ENCODE data around the gene RERE. TPM values are rescaled to one million over a fixed set of nuclear protein-coding genes. Genes with fewer than 3 reads are reported as not detected.

Gene RERE
- total RNA-seq, 1 donor, result 55.0 TPM

- Histone ChIP-seq H3K79me2 (ENCODE audit: insufficient read depth, low read length) (peaks cover 19% of the 10 kb centered on the region), H3K27me3 (ENCODE audit: insufficient read depth, low read length) (no peaks in the 10 kb centered on the region), H3K27ac (ENCODE audit: low read depth, low read length) (peak overlapping the region; percentile 87), H3K4me1 (ENCODE audit: insufficient read depth, low read length) (peaks cover 42% of the 10 kb centered on the region), H3K4me3 (ENCODE audit: insufficient read depth, low read length) (peak overlapping the region; percentile 87), H3K36me3 (ENCODE audit: insufficient read depth, low read length) (no peaks in the 10 kb centered on the region), H4K20me1 (ENCODE audit: insufficient read depth, low read length) (peaks cover 3% of the 10 kb centered on the region), H2AFZ (ENCODE audit: low read length) (peak overlapping the region; percentile 83), H3K9me3 (ENCODE audit: low read depth, low read length) (no peaks in the 10 kb centered on the region), H3K4me2 (ENCODE audit: insufficient read depth, low read length) (peak overlapping the region; percentile 89)
- DNase-seq (ENCODE audit: insufficient read length, low spot score, missing footprints), result peak; percentile 80
- no peak for TF ChIP-seq CTCF (IDR thresholded peaks at IDR 0.05; ENCODE audit: extremely low read depth, low read depth, low read length)
Measured at GRCh38 chr1:8818325-8818775, 910 bp upstream of the RERE start.

- no peaks in the 10 kb centered on the region for H3K9me3 ChIP-seq (ENCODE audit: low read depth, low read length)
- peak; percentile 46 for DNase-seq (ENCODE audit: insufficient read length, low spot score, missing footprints)
- H3K27ac ChIP-seq (ENCODE audit: low read depth, low read length), result peak overlapping the region; percentile 87
- H3K4me1 ChIP-seq (ENCODE audit: insufficient read depth, low read length), result peaks cover 38% of the 10 kb centered on the region
- peaks cover 4% of the 10 kb centered on the region for H4K20me1 ChIP-seq (ENCODE audit: insufficient read depth, low read length)
- H3K79me2 ChIP-seq (ENCODE audit: insufficient read depth, low read length), result peaks cover 26% of the 10 kb centered on the region
- H3K27me3 ChIP-seq (ENCODE audit: insufficient read depth, low read length), result no peaks in the 10 kb centered on the region
- peak overlapping the region; percentile 91 for H2AFZ ChIP-seq (ENCODE audit: low read length)
- H3K36me3 ChIP-seq (ENCODE audit: insufficient read depth, low read length), result no peaks in the 10 kb centered on the region
- no peak for TF ChIP-seq CTCF (IDR thresholded peaks at IDR 0.05; ENCODE audit: extremely low read depth, low read depth, low read length)
- peak overlapping the region; percentile 87 for H3K4me3 ChIP-seq (ENCODE audit: insufficient read depth, low read length)
- peak overlapping the region; percentile 97 for H3K4me2 ChIP-seq (ENCODE audit: insufficient read depth, low read length)
Measured at GRCh38 chr1:8816831-8817411, 519 bp downstream of the RERE start.

- H2AFZ ChIP-seq (ENCODE audit: low read length), result peak overlapping the region; percentile 91
Measured at GRCh38 chr1:8816264-8816663, 1.2 kb downstream of the RERE start.

More at GRCh38 chr1:8816264-8816663, 1.2 kb downstream of the RERE start:
- Histone ChIP-seq H3K36me3 (ENCODE audit: insufficient read depth, low read length) (no peaks in the 10 kb centered on the region), H3K27ac (ENCODE audit: low read depth, low read length) (peak overlapping the region; percentile 87), H3K79me2 (ENCODE audit: insufficient read depth, low read length) (peaks cover 33% of the 10 kb centered on the region), H3K4me2 (ENCODE audit: insufficient read depth, low read length) (peak overlapping the region; percentile 97), H3K9me3 (ENCODE audit: low read depth, low read length) (no peaks in the 10 kb centered on the region), H3K4me3 (ENCODE audit: insufficient read depth, low read length) (peak overlapping the region; percentile 87), H3K27me3 (ENCODE audit: insufficient read depth, low read length) (no peaks in the 10 kb centered on the region), H4K20me1 (ENCODE audit: insufficient read depth, low read length) (peaks cover 6% of the 10 kb centered on the region), H3K4me1 (ENCODE audit: insufficient read depth, low read length) (peaks cover 37% of the 10 kb centered on the region)
- TF ChIP-seq CTCF (IDR thresholded peaks at IDR 0.05; ENCODE audit: extremely low read depth, low read depth, low read length), result no peak
- DNase-seq (ENCODE audit: insufficient read length, low spot score, missing footprints), result peak; percentile 80

Data from osteoblast (primary cell).